ACC112 (cell line): Measurements from ENCODE around the gene TNK2.

Experiments
- H2AFZ ChIP-seq: fragments of 200-600 bp; sonication (generic); one replicate; pipeline ENCODE4 v1.6.0; 2017; ENCODE audit warnings: antibody characterized with exemption, low read length; ENCODE audit not compliant: unreplicated experiment
- H3K27ac ChIP-seq: fragments of 200-600 bp; sonication (generic); 2 replicates; pipeline ENCODE4 v1.5.1; 2014; ENCODE audit warnings: low read depth, mild to moderate bottlenecking, antibody characterized with exemption, low read length, moderate library complexity
- H3K27me3 ChIP-seq: fragments of 200-600 bp; sonication (generic); 2 replicates; pipeline ENCODE4 v1.6.1; 2014; ENCODE audit warnings: mild to moderate bottlenecking, antibody characterized with exemption, low read length, moderate library complexity, mixed read lengths; ENCODE audit not compliant: insufficient read depth
- H3K36me3 ChIP-seq: fragments of 200-600 bp; sonication (generic); 2 replicates; pipeline ENCODE4 v1.6.1; 2016; ENCODE audit warnings: mild to moderate bottlenecking, antibody characterized with exemption, low read length, moderate library complexity, mixed read lengths; ENCODE audit not compliant: insufficient read depth
- H3K4me1 ChIP-seq: fragments of 200-600 bp; sonication (generic); one replicate; pipeline ENCODE4 v1.6.1; 2016; ENCODE audit warnings: low read length, mixed read lengths; ENCODE audit not compliant: insufficient read depth, unreplicated experiment, control insufficient read depth
- H3K4me3 ChIP-seq: fragments of 200-600 bp; sonication (generic); 2 replicates; pipeline ENCODE4 v1.5.1; 2014; ENCODE audit warnings: mild to moderate bottlenecking, low read depth, low read length
- H3K79me2 ChIP-seq: fragments of 200-600 bp; sonication (generic); one replicate; pipeline ENCODE4 v1.6.0; 2016; ENCODE audit warnings: low read length; ENCODE audit not compliant: control insufficient read depth, unreplicated experiment, insufficient read depth

The TNK2 gene

DNA sequence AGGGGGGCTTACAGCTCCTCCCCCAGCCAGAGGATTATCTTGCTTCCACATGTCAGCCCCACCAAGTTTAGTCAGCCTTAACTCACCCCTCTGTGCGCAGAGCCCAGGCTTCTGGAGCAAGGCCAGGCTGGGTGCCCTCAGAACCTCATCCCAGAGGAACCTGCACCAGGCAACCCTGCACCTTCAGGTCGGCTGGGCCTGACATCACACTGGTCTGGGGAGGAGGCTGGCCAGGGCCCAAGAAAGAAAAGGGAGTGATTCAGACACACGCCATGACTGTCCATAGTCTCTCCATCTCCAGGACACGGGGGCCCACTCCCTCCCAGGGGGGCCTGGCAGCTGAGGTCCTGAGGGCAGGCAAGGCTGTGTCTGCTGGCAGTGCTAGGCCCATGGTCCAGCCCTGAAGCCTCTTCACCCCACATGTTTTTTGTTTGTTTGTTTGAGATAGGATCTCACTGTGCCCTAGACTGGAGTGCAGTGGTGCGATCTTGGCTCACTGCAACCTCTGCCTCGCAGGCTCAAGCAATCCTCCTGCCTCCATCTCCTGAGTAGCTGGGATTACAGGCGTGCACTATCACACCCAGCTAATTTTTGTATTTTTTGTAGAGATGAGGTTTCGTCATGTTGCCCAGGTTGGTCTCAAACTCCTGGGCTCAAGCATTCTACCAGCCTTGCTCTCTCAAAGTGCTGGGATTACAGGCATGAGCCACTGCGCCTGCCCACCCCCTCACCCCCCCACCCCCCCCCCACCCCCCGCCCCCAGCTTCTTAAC, 11.1 kb downstream of the TNK2 start:
- peak overlapping the region; percentile 86 for H3K4me3 ChIP-seq
- peaks cover 31% of the 10 kb centered on the region for H3K4me1 ChIP-seq

DNA sequence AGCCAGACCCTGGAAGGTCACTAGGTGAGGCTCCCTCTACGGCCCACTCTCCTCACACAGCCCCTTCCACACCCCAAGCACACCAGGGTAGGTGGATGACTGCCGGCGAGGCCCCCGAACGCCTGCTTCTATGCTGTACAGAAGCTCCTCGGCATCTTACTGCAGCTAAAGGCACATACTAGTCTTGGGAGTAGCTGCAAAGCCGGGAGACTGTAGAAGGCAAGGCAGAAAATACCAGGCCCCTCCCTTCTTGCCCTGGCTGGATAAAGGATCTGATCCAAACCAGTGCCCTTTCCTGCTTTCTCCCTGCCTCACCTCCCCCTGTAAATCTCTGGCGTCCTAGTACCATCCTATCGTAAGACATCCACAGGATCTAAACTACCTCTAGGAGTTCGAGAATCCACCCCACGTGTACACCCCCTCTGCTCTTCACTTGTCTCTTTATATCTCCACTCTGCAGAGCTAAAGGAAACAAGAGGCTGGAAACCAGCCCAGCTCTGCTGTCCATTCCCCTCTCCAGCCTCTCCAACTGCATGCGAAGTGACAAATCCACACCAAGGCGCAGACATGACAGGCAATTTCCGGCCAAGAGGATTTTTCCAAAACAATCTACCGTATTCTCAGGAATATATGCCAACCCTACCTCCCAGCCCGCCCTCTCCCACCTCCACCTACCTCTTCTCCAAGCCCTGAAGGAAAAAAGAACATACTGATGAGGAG, 11.8 kb downstream of the TNK2 start:
- H3K27ac ChIP-seq = peak overlapping the region; percentile 76
- H3K79me2 ChIP-seq = peaks cover 14% of the 10 kb centered on the region
- H3K4me1 ChIP-seq = peaks cover 39% of the 10 kb centered on the region
- H2AFZ ChIP-seq = peak overlapping the region; percentile 79
- peak overlapping the region; percentile 86 for H3K4me3 ChIP-seq
- no peaks in the 10 kb centered on the region for H3K27me3 ChIP-seq
- no peaks in the 10 kb centered on the region for H3K36me3 ChIP-seq

More for the DNA sequence above, 11.1 kb downstream of the TNK2 start:
- Histone ChIP-seq H3K79me2 (peaks cover 8% of the 10 kb centered on the region), H2AFZ (no peak overlapping the region), H3K27me3 (no peaks in the 10 kb centered on the region), H3K36me3 (no peaks in the 10 kb centered on the region), H3K27ac (peak overlapping the region; percentile 76)

GRCh38 chr3:195895861-195896360, 12.4 kb downstream of the TNK2 start:
- H2AFZ ChIP-seq = peak overlapping the region; percentile 79
- H3K36me3 ChIP-seq = no peaks in the 10 kb centered on the region
- H3K79me2 ChIP-seq = peaks cover 18% of the 10 kb centered on the region
- peaks cover 39% of the 10 kb centered on the region for H3K4me1 ChIP-seq
- H3K27me3 ChIP-seq = no peaks in the 10 kb centered on the region
- peak overlapping the region; percentile 86 for H3K4me3 ChIP-seq
- peak overlapping the region; percentile 76 for H3K27ac ChIP-seq

DNA sequence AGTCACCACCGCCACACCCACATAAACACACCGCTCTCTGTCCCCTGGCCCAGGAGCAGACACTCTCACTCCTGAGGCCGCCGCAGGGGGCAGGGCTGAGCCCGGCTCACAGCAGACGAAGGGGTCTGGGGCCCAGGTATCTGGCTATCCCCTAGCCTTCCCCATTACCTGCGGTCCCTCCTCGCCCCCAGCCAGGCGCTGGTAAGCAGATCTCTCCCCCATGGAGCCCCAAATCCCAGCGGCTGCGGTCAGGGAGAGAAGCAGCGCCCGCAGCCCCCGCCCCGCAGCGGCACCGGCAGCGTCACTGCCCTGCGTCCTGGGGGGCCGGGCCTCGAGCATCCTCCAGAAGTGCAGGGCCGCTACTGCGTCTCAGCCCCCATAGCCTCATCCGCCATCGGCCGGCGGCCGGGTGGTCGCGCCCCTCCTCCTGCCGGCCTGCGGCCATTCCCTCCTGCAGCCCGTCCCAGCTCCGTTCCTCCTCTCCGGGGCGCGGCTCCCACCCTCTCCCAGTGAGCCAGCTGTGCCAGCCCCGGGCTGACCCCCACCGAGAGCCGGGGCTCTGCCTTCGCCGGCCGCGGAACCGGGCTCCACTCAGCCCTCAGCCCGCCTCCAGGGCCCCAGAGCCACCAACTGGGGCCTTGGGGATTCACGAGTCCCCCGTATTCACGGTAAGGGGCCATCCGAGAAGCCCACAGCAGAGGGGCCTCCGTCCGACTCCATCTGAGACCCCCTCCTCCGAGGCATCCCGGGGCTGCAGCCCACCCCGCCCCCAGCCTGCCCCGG, 13.1 kb downstream of the TNK2 start:
- Histone ChIP-seq H3K27me3 (no peaks in the 10 kb centered on the region), H3K4me1 (peaks cover 39% of the 10 kb centered on the region), H3K4me3 (peak overlapping the region; percentile 86), H3K79me2 (peaks cover 16% of the 10 kb centered on the region), H2AFZ (peak overlapping the region; percentile 83), H3K36me3 (no peaks in the 10 kb centered on the region), H3K27ac (peak overlapping the region; percentile 76)

DNA sequence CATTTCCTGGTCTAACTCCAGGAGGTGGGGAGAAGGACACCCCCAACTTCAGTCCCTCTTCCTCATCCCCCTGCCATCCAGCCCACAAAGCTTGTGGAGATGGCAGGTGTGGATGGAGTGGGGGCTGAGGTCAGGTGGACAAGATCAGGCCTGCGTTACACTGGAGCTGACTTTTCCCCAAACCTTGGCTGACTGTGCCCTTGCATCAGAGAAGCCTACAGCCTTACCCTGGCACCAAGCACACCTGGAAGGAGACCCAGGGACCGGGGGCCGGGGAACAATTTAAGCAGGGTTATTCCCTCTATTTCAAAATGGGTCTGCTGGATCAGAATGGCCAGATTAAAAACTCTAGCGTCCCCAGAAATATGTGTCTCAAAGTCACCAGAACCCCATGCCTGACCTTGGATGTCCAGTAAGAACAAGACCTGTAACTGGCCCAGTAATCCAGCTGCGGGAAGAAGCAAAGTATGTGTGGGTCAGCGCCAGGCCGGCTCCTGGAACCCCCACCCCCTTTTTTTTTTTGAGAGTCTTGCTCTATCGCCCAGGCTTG, 14.4 kb downstream of the TNK2 start:
- Histone ChIP-seq H2AFZ (no peak overlapping the region), H3K27ac (no peak overlapping the region), H3K79me2 (peaks cover 21% of the 10 kb centered on the region), H3K27me3 (no peaks in the 10 kb centered on the region), H3K4me1 (peaks cover 39% of the 10 kb centered on the region), H3K36me3 (no peaks in the 10 kb centered on the region), H3K4me3 (peak overlapping the region; percentile 86)

GRCh38 chr3:195893516-195893915, 14.8 kb downstream of the TNK2 start:
- no peaks in the 10 kb centered on the region for H3K27me3 ChIP-seq
- H3K27ac ChIP-seq = no peak overlapping the region
- no peak overlapping the region for H2AFZ ChIP-seq
- H3K79me2 ChIP-seq = peaks cover 24% of the 10 kb centered on the region
- H3K36me3 ChIP-seq = no peaks in the 10 kb centered on the region
- H3K4me3 ChIP-seq = no peak overlapping the region; the same call in 1 of the 2 replicates
- peaks cover 39% of the 10 kb centered on the region for H3K4me1 ChIP-seq

- H3K4me1 ChIP-seq = peaks cover 35% of the 10 kb centered on the region
- H3K4me3 ChIP-seq = peak overlapping the region; percentile 65; the same call in 1 of the 2 replicates
- no peaks in the 10 kb centered on the region for H3K27me3 ChIP-seq
- H2AFZ ChIP-seq = peak overlapping the region; percentile 89
- H3K27ac ChIP-seq = peak overlapping the region; percentile 52
- no peaks in the 10 kb centered on the region for H3K36me3 ChIP-seq
- H3K79me2 ChIP-seq = peaks cover 26% of the 10 kb centered on the region
Observed at GRCh38 chr3:195893044-195893395, 15.3 kb downstream of the TNK2 start.

GRCh38 chr3:195892105-195893043, 16.0 kb downstream of the TNK2 start:
- Histone ChIP-seq H3K36me3 (no peaks in the 10 kb centered on the region), H3K27me3 (no peaks in the 10 kb centered on the region), H3K79me2 (peaks cover 26% of the 10 kb centered on the region), H2AFZ (peak overlapping the region; percentile 89), H3K27ac (peak overlapping the region; percentile 52), H3K4me1 (peaks cover 30% of the 10 kb centered on the region), H3K4me3 (peak overlapping the region; percentile 68)

DNA sequence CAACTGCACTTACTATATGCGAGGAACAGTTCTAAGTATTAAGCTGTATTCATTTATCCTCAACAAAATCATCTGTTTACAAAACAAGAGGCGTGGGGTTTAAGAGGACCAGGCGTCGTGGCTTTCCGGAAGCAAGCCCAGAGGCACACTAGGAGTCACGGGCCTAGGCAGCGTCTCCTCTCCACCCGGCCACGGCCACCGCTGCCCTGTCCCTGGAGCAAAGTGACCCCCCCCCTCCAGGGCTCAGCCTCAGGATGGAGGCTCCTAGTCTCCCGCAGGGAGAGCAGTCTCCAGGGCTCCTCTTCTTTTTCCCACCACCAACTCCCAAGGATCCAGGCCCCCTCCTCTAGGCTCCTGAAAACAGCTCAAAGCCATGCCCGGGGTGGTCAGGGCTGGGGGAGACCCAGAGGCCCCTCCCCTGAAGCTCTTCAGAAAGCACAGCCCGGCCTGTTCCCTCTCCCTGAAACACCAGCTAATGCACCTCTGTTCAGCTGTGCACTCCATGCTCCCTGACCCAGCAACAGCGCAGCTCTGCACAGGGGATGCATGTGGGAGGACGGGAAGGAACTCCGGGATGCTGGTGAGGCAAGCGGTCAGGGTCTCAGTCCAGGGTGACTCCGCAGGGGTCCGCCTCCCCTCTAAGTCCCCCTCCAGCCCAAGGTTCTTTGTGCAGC, 16.8 kb downstream of the TNK2 start:
- Histone ChIP-seq H3K4me3 (peak overlapping the region; percentile 68), H3K36me3 (no peaks in the 10 kb centered on the region), H2AFZ (no peak overlapping the region), H3K4me1 (peaks cover 26% of the 10 kb centered on the region), H3K27me3 (no peaks in the 10 kb centered on the region), H3K79me2 (peaks cover 26% of the 10 kb centered on the region), H3K27ac (no peak overlapping the region)
